GM12878 (cell line): ENCODE data around the gene CR1. TPM values are rescaled to one million over a fixed set of nuclear protein-coding genes. Genes with fewer than 3 reads are reported as not detected.
"Not testable (repeated sequence)": the region's sequence is repeated elsewhere in the genome, so short reads cannot be mapped to it uniquely, and the experiment has no call there.

Experiments used
- ATAC-seq: fragments of 200-7000 bp; cut with Tn5 transposase; 3 replicates; pipeline ENCODE4 v1.9.1; 2020; ENCODE audit warnings: mild to moderate bottlenecking, moderate library complexity
- BruUV-seq: library from RNA; stranded (reverse); fragments of 400-500 nt; replicated peaks from 2 replicates; lab custom pipeline; 2021; lab: Mats Ljungman, UMichigan
- CTCF ChIA-PET: fragments of 300-600 bp; sonication (Branson Sonifier 250); formaldehyde crosslinking; extraction: SDS; loops from one replicate; lab custom pipeline; 2021; ENCODE audit warnings: inconsistent platforms; lab: Yijun Ruan, JAX
- POLR2A ChIA-PET: fragments of 350-600 bp; formaldehyde crosslinking; extraction: SDS; loops from one replicate; lab custom pipeline; 2021; ENCODE audit warnings: inconsistent platforms; lab: Charles Lee
- RAD21 ChIA-PET: fragments of 300-600 bp; sonication (Branson Sonifier 250); formaldehyde crosslinking; loops from one replicate; lab custom pipeline; 2023; ENCODE audit warnings: antibody characterized with exemption; ENCODE audit not compliant: unreplicated experiment; lab: Charles Lee
- SMC1A ChIA-PET: fragments of 300-600 bp; sonication (Branson Sonifier 250); formaldehyde crosslinking; loops from one replicate; lab custom pipeline; 2023; ENCODE audit not compliant: unreplicated experiment, uncharacterized antibody; lab: Charles Lee
- DNase-seq: peaks from one replicate; pipeline ENCODE4 v3.0.0-alpha.2; 2011; ENCODE audit warnings: low read depth, low spot score
- FAIRE-seq: peaks from 3 replicates; lab custom pipeline; 2011; peaks lifted over from hg19 to GRCh38; lab: Jason Lieb, UNC
- H2AFZ ChIP-seq: 2 replicates; pipeline ENCODE4 v1.6.0; 2011; ENCODE audit warnings: low read depth, low read length, control low read depth; ENCODE audit not compliant: control insufficient read depth
- H3K27ac ChIP-seq: 2 replicates; pipeline ENCODE4 v1.5.1; 2011; ENCODE audit warnings: control low read depth; ENCODE audit not compliant: control insufficient read depth, insufficient read depth
- H3K27me3 ChIP-seq, 2 experiments: replicated peaks in 1 of 2; 2 replicates each; pipeline versions ENCODE4 v1.6.0 to v1.6.1; 2011; ENCODE audit warnings: low read length in 1 of 2; ENCODE audit not compliant: control insufficient read depth in 2 of 2, insufficient read depth in 2 of 2
- H3K36me3 ChIP-seq, 2 experiments: 2 replicates each; pipeline ENCODE4 v1.5.1; 2011; ENCODE audit warnings: low read length in 1 of 2; ENCODE audit not compliant: control insufficient read depth in 2 of 2, insufficient read depth in 2 of 2
- H3K4me1 ChIP-seq: 2 replicates; pipeline ENCODE4 v1.6.1; 2011; ENCODE audit warnings: mild to moderate bottlenecking, low read length, moderate library complexity, mixed read lengths; ENCODE audit not compliant: control insufficient read depth, insufficient read depth
- H3K4me2 ChIP-seq: 2 replicates; pipeline ENCODE4 v1.6.0; 2011; ENCODE audit warnings: control low read depth; ENCODE audit not compliant: control insufficient read depth, insufficient read depth
- H3K4me3 ChIP-seq: fragments of 200-600 bp; sonication (generic); 2 replicates; pipeline ENCODE4 v1.5.1; 2016
- H3K79me2 ChIP-seq: 2 replicates; pipeline ENCODE4 v1.6.0; 2011; ENCODE audit warnings: low read length; ENCODE audit not compliant: control insufficient read depth, insufficient read depth
- H3K9ac ChIP-seq: 2 replicates; pipeline ENCODE4 v1.8.0; 2011; ENCODE audit warnings: low read length, control low read depth, mixed read lengths; ENCODE audit not compliant: control insufficient read depth, insufficient read depth
- H3K9me3 ChIP-seq: replicated peaks from 3 replicates; pipeline ENCODE4 v1.5.1; 2011; ENCODE audit warnings: mild to moderate bottlenecking, low read length; ENCODE audit not compliant: control insufficient read depth, insufficient read depth
- H4K20me1 ChIP-seq: 2 replicates; pipeline ENCODE4 v1.6.0; 2011; ENCODE audit not compliant: control insufficient read depth, insufficient read depth
- FOXM1 ChIP-seq: IDR thresholded peaks from 2 replicates; pipeline ENCODE4 v1.6.1; 2012; ENCODE audit warnings: low read depth, mild to moderate bottlenecking, inconsistent platforms, low read length, moderate library complexity
- MTA3 ChIP-seq: IDR thresholded peaks from 2 replicates; pipeline ENCODE4 v1.6.1; 2012; ENCODE audit warnings: low read length, inconsistent platforms, borderline replicate concordance
- NFXL1 ChIP-seq: fragments of 450-650 bp; IDR thresholded peaks from 2 replicates; pipeline ENCODE4 v1.6.1; 2017; ENCODE audit warnings: antibody characterized with exemption, mild to moderate bottlenecking, borderline replicate concordance
- PRDM15 ChIP-seq: fragments of 450-650 bp; formaldehyde crosslinking; IDR thresholded peaks from 2 replicates; pipeline ENCODE4 v1.4.0; 2020; ENCODE audit warnings: mild to moderate bottlenecking, moderate library complexity
- RUNX3 ChIP-seq: IDR thresholded peaks from 2 replicates; pipeline ENCODE4 v1.6.1; 2012; ENCODE audit warnings: low read length, inconsistent platforms
- SMC3 ChIP-seq: IDR thresholded peaks from 2 replicates; pipeline ENCODE4 v1.6.1; 2011; ENCODE audit warnings: low read length, improper control_type of control experiment, borderline replicate concordance
- TBL1XR1 ChIP-seq: IDR thresholded peaks from 2 replicates; pipeline ENCODE4 v1.6.1; 2012; ENCODE audit warnings: low read depth, low read length, improper control_type of control experiment
- WGBS: methylation state at CpG from one replicate; pipeline ENCODE4 v1.1.6; 2016; ENCODE audit warnings: low lambda C conversion rate; ENCODE audit not compliant: insufficient replicate concordance, insufficient coverage; ENCODE audit errors: missing lambda C conversion rate; 5-methylcytosine and 5-hydroxymethylcytosine counted together
- in situ Hi-C: fragments of 300-500 bp; cut with MboI; formaldehyde crosslinking; loops from 9 replicates; pipeline ENCODE4 v1.14.3; 2018; ENCODE audit warnings: mixed read lengths
- intact Hi-C: fragments of 100-400 bp; cut with micrococcal nuclease; formaldehyde crosslinking; loops from one replicate; pipeline ENCODE4 v1.14.2; 2022; ENCODE audit not compliant: unreplicated experiment
- polyA plus RNA-seq, 11 experiments: library from polyadenylated mRNA; depleted of rRNA in 4 of 11; unstranded in 6 of 11; stranded (reverse) in 5 of 11; fragments of >200 nt; fragmentation: Nextera tagmentation in 4 of 11; fragmentation: Illumina TruSeq in 1 of 11; extraction: Ambion mirVana in 4 of 11; extraction: Trizol in 1 of 11; gene quantifications; 1 replicate in 1 of 11; 2 replicates in 10 of 11; pipeline versions ENCODE4 v1.2.1 to v1.2.3, GENCODE V29; 2011 to 2016; ENCODE audit warnings: inconsistent platforms in 2 of 11, missing spikeins in 2 of 11, low read depth in 1 of 11
- total RNA-seq, 4 experiments: library from RNA; depleted of rRNA in 3 of 4; stranded (reverse); fragments of >200 nt in 3 of 4; fragmentation: Illumina TruSeq in 1 of 4; extraction: Trizol in 1 of 4; gene quantifications; 2 replicates each; pipeline versions ENCODE4 v1.2.1 to v1.2.3, GENCODE V29; 2013 to 2021
- TF ChIP-seq, protein P1 (sequence below): fragments of 450-650 bp; formaldehyde crosslinking; IDR thresholded peaks from 2 replicates; pipeline ENCODE4 v1.5.0; 2022; ENCODE audit warnings: mild to moderate bottlenecking, missing genetic modification characterization

CR1 gene
- total and polyA plus RNA-seq, 10 of the 15 experiments (the other 5 are each of a cell fraction or from before 2014, with no cell fraction given): 0.30 to 8.0 (median 4.3) TPM

- TF ChIP-seq PRDM15 (CRISPR knock-in tag) (no peak), MTA3 (no peak), SMC3 (no peak), TBL1XR1 (no peak), RUNX3 (no peak), NFXL1 (no peak), FOXM1 (no peak)
- TF ChIP-seq, protein P1, sequence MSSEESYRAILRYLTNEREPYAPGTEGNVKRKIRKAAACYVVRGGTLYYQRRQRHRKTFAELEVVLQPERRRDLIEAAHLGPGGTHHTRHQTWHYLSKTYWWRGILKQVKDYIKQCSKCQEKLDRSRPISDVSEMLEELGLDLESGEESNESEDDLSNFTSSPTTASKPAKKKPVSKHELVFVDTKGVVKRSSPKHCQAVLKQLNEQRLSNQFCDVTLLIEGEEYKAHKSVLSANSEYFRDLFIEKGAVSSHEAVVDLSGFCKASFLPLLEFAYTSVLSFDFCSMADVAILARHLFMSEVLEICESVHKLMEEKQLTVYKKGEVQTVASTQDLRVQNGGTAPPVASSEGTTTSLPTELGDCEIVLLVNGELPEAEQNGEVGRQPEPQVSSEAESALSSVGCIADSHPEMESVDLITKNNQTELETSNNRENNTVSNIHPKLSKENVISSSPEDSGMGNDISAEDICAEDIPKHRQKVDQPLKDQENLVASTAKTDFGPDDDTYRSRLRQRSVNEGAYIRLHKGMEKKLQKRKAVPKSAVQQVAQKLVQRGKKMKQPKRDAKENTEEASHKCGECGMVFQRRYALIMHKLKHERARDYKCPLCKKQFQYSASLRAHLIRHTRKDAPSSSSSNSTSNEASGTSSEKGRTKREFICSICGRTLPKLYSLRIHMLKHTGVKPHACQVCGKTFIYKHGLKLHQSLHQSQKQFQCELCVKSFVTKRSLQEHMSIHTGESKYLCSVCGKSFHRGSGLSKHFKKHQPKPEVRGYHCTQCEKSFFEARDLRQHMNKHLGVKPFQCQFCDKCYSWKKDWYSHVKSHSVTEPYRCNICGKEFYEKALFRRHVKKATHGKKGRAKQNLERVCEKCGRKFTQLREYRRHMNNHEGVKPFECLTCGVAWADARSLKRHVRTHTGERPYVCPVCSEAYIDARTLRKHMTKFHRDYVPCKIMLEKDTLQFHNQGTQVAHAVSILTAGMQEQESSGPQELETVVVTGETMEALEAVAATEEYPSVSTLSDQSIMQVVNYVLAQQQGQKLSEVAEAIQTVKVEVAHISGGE (CRISPR knock-in tag): no peak
Measured at GRCh38 chr1:207633226-207633625, 137.3 kb downstream of the CR1 start (continued).

GRCh38 chr1:207633699-207634289 is 137.8 kb downstream of the CR1 start:
- H3K27me3 ChIP-seq, H2AFZ ChIP-seq, SMC1A ChIA-PET, RAD21 ChIA-PET, H3K27ac ChIP-seq, H3K9ac ChIP-seq, H3K9me3 ChIP-seq, H3K4me2 ChIP-seq, H3K36me3 ChIP-seq, DNase-seq, POLR2A ChIA-PET, H4K20me1 ChIP-seq, ATAC-seq, CTCF ChIA-PET, in situ Hi-C loops, H3K4me1 ChIP-seq, BruUV-seq, FAIRE-seq, H3K4me3 ChIP-seq, H3K79me2 ChIP-seq, intact Hi-C loops: not testable (repeated sequence)
- WGBS: 82% methylated on average over 12 of the region's 12 CpGs

DNA sequence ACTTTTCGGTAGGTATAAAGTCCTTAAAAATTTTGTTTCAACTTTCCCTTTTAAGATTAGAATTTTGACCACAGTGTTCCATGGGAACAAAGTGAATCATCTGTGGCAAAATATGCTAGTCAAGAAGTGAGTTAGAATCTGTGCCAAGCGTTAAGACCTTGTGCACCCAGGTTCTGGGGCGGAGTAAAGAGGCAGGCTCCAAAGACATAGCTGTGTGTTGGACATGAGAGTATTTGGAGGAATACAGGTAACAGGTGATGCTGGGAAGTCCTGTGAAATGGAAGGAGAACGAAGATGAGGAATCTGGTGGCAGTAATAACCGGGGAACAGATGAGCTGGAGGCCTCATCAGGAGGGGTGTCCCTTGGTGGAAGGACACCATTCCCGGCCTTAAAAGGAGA is 138.3 kb downstream of the CR1 start:
- 69% methylated on average over 6 of the region's 6 CpGs for WGBS
- RAD21 ChIA-PET, H3K27me3 ChIP-seq, BruUV-seq, POLR2A ChIA-PET, in situ Hi-C loops, H3K4me2 ChIP-seq, H2AFZ ChIP-seq, FAIRE-seq, H3K9me3 ChIP-seq, H3K9ac ChIP-seq, SMC1A ChIA-PET, H3K4me3 ChIP-seq, CTCF ChIA-PET, H3K36me3 ChIP-seq, intact Hi-C loops, ATAC-seq, H3K27ac ChIP-seq, H4K20me1 ChIP-seq, H3K79me2 ChIP-seq, DNase-seq, H3K4me1 ChIP-seq: not testable (repeated sequence)
